NCI-H345 (cell line): ENCODE measurements around the gene ETNK2.

Source experiments
- DNase-seq: peaks from one replicate; lab custom pipeline; 2025; lab: John Stamatoyannopoulos, UW

ETNK2 gene

DNA sequence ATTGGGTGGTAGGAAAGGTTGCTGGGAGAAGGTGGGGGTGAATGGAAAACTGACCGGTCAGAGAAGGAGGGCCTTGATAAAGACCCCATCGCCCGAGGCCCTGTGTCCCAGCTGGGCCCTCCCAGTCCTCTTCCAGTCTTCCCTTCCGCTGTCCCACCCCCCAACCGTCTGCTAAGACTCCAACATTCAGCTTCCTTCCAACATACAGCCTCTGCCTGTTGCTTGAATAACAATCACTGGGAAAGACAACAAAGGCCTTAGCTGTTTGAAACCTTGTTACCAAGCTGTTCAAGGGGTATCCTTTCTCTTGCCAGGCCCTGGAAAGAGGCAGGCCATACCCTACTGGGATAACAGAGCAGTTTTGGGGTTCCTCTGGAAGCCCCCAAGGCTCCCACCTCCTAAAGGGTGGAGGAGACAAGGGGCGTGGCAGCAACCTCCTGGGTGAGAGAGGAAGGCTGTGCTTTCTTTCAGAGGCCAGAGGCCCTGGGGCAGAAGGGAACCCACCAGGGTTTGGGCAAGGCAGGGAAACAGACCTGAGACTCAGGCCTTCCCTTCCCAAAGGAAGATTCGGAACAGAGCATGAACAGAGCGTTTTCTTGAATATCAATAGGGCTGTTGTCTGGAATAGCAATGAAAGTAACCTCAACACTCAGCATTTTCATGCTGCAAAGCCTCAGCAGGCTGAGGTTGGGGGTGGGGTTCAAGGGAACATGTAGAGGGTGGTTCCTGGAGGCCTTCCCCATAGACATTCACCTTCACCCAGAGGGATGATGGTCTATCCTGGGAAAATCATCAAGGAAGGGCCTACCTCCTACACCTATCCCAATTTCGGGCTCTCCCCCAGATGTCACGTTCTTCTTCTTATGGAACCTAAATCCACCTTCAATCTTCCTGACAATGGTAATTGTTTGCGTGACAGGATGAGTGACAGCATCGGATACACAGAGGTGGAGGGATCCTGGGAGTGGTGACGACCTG, 4.1 kb downstream of the ETNK2 start:
- DNase-seq, result no peak

GRCh38 chr1:204146965-204147364, 4.9 kb downstream of the ETNK2 start:
- DNase-seq, result no peak

DNA sequence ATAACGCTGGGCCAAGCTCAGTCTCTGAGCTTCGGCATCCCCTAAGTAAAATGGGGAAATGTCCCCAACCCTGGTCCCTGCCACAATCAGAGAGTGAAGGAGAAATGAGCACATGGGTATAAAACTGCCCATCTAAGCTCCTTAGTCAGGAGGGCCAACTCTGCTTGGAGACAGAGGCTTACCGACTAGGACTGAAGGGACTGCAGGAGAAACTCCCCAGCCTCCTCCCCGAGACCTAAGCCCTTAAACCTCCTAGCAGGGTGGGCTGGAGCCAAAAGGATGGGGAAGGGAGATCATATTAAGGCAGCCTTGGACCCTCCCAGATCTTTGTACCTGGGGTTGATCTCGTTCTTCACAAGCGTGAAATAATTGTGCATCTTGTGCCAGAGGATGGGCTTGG, 5.5 kb downstream of the ETNK2 start:
- no peak for DNase-seq

- DNase-seq, result no peak
Observed at GRCh38 chr1:204145033-204145504, 6.8 kb downstream of the ETNK2 start.

- DNase-seq, result no peak
Observed at GRCh38 chr1:204143276-204144041, 8.4 kb downstream of the ETNK2 start.

- DNase-seq, result no peak
Observed at GRCh38 chr1:204142032-204142974, 9.5 kb downstream of the ETNK2 start.

GRCh38 chr1:204141131-204141530, 10.7 kb downstream of the ETNK2 start:
- DNase-seq, result no peak

- DNase-seq, result no peak
Observed at GRCh38 chr1:204139952-204140351, 11.9 kb downstream of the ETNK2 start.

GRCh38 chr1:204139088-204139487, 12.8 kb downstream of the ETNK2 start:
- DNase-seq, result no peak

DNA sequence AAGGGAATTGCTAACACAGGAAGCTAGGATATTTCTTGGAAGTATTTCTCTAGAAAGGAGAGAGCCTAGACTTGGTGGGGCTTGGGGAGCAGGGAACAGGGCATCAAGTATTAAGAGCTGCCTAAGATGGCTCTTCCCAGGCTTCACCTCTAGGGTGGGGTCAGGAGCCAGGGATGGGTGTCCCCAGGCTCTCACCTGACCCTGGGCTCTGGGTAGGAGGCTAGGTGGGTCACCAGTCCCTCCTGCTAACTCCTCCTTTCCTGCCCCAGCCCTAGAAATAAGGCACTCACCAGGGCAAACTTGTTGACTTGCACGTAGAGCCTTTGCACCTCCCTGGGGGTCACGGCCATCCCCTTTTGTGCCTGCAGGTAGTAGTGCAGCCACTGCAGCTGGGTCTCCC, 15.0 kb downstream of the ETNK2 start:
- no peak for DNase-seq

DNA sequence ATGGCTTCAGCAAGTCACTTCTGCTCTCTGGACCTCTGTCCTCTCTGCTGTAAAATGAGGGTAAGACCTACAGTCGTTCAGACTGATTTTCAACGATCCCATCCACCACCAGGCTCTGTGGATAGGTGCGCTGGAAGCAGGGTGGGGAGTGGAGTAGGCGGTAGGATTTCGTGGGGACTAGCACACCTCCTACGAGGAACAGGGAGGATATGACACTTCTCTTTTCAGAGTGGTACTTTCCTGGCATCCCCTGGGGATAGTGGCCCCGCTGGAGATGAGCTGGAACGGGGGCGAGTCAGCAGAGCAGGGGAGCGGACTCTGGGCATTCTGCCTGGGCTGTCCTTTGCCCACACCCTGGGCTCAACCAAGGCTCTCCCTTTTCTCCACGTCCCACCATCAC, 17.7 kb downstream of the ETNK2 start:
- DNase-seq, result no peak

DNA sequence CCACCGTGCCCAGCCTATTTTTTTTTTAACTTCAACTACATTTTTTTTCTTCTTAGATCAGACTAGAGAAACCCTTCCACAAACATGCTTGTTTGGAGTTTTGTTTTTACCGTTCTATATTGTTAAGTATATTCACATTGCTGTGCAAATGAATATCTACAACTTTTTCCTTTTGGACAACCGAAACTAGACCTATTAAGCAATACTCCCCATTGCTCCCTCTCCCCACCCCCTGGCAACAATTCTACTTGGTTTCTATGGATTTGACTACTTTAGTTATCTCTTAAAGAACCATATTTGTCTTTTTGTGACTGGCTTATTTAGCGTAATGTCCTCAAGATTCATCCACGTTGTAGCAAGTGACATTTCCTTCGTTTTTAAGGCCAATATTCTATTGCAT, 19.1 kb downstream of the ETNK2 start:
- no peak for DNase-seq

GRCh38 chr1:204131978-204132377, 19.9 kb downstream of the ETNK2 start:
- no peak for DNase-seq

DNA sequence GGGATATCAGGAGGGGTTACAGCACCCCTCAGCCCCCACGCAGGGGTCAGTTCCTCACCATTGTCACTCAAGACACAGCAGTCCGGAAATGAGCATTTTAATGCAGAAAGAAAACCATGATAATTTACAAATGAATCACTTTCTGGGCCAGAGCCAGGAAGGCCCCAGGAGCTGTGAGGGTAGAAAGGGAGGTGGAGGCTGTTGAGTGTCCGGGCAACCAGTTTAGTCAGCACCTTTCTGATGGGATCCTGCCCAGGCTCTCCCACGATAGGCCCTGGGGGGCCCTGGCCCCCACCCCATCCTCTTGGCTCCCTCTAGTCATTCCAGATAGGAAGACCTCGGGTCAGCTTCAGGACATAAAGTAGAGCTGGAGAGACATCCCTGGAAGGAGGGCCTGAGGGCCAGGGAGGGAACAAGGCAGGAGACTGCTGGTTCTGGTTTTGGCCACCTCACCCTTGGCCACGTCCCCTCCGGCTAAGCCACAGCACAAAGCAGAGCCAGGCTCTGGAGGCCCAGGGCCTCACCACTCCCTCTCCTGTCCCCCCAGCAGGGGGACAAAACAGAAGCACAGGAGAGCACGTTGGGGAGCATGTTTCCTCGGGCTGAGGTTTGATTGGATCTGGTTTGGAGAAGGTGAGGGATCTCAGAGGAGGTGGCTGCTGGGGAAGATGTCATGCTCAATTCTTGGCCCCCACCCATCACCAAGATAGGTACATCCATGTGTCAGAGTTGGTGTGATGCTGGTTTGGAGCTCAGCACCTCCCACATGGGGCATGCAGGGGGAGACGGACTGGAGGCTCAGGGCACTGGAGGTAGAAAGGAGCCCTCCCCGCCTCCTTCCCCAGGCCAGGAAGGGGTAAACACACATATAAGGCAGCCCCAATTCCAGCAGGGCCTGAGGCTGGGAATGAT, 20.6 kb downstream of the ETNK2 start:
- DNase-seq, result no peak

DNA sequence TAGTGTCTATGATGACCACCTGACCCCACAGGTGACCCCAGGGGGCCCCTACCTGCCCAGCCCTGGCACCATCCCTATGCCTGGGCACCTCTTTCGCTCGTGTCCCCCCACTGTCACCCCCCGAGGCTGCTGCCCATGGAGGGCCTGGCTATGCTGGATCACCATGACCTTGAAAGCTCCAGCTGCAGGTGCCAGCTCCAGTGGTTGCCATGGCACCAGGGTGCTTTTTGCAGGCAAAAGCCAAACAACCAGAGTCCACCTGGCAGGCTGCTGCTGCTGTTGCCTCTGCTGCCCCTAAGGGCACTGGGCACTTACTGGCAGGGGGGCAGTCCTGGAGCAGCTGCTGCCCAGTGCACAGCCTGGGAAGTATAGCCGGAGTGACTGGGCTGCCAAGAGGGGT, 21.7 kb downstream of the ETNK2 start:
- peak; percentile 29 for DNase-seq

DNA sequence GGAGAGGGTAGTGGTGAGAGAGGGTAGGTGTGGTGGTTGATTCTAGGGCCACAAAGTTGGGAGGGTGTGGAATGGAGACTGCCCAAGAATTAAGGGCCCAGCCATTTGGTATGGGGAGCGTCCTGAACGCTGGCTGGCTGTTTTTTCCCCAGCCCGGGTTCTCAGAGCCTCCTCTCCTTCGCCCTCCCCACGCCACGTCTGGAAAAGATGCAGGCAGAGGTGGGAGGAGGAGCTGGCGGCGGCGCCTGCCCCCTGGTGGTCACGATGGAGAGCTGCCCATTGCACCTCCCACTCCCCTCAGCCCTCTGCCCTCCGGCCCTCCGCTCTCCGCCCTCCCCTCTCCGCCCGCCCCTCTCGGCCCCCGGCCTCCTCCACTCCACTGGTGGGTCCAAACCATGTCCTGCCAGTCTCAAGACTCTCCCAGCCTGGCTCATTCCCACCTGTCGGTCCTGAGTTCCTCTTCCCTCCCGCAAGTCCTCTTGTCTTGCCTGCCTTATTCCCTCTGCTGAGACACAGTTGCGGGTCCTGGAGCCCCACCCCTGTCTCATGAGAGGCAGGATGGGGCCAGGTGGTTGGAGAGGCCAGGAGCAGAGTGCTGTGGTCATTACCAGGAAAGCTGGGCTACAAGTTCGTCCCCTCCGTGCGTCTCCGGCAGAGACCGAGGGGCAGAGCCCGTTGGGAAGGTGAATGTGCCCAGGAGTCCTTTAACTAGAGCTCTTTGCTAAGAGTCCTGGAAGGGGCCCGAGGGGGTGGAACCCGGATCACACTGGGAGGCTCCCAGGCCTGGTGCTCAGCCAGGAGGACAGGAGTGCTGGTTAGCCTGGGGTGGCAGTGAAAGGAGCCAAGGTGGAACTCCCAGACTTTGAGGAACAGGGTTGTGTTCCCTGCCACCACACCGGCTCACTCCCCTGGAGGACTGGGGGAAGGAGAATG, 22.6 kb downstream of the ETNK2 start:
- peak; percentile 76 for DNase-seq

DNA sequence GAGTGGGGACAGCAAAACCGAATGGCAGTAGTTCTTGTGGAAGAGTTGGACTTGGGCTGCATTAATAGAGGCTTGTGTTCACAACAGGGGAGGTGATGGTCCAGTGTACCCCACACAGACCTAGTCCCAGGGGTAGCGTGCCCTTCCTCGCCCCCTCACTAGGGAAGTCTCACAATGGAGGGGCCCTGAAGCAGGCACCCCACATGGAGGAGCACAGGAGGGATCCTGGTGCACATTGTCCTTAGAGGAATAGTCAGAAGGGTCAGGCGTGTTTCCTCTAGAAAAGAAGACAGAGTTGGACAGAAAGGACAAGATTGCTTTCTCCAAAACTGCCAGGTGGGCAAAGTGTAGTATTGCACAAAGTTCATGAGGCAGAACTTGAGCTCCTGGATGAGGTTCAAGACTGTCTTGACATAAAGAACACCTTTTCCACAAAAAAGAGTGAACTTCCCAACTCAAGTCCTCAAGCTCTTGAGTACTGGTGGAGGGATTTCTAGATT, 23.3 kb downstream of the ETNK2 start:
- no peak for DNase-seq

- peak; percentile 67 for DNase-seq
Observed at GRCh38 chr1:204127597-204128242, 24.1 kb downstream of the ETNK2 start.

DNA sequence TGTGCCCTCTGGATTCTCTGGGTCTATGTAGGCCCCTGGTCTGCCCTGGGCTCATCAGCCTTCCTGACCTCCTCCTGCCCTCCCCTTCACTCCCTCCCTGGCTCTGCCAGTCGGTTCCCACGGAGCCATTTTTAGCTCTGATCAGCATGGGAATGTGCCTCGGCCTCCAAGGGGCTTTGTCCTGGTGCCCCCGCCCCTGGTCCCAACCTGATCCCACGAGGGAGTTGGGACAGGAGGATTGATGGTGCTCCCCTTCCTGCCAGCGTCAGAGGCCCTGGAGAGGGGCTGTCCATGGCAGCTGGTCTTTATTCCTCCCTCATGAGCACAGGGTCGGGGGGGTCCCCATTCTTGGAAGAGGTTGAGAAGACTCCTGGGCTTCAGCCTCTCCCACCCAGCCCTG, 24.9 kb downstream of the ETNK2 start:
- no peak for DNase-seq
